AG04449 (cell line): Measurements from ENCODE around the gene ARHGEF25.
A peak's percentile ranks its signal among the peaks of the same experiment; 100 is the strongest.

Experiments
- CTCF ChIA-PET: fragments of 350-600 bp; formaldehyde crosslinking; extraction: SDS; loops from one replicate; lab custom pipeline; 2021; ENCODE audit warnings: antibody characterized with exemption; lab: Yijun Ruan, JAX
- POLR2A ChIA-PET: fragments of 400-600, 350-600 bp; formaldehyde crosslinking; extraction: SDS; loops from one replicate; lab custom pipeline; 2020; ENCODE audit warnings: antibody characterized with exemption, inconsistent platforms; lab: Yijun Ruan, JAX
- DNase-seq: peaks from one replicate; pipeline ENCODE4 v3.0.0-alpha.2; 2010; ENCODE audit warnings: low read depth, low spot score
- H3K4me3 ChIP-seq: 2 replicates; pipeline ENCODE4 v1.5.1; 2011; ENCODE audit warnings: low read depth, mild to moderate bottlenecking, control low read depth, low read length
- TF ChIP-seq, protein P1 (sequence below): IDR thresholded peaks from one replicate; pipeline ENCODE4 v1.5.1; 2011; ENCODE audit warnings: mild to moderate bottlenecking, moderate library complexity, low read length, control low read depth, inconsistent platforms; ENCODE audit not compliant: insufficient read depth; ENCODE audit errors: missing control alignments

Gene ARHGEF25

DNA sequence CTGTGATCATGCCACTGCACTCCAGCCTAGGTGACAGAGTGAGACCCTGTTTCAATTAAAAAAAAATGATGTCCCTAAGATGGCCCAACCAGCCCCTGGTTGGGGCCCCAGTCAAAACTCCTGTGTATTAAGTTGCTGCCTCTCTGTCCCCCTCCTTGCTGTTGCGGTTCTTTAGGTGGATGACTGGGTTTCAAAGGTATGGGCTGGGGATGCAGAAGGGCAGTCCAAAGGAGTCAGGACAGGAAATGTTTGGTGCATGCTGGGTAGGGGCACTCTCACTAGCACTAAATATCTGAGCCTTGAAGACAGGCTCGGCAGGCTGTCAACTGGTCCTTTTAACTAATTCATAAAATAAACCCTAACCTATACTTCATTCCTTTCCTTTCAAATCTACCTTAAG lies 32.2 kb upstream of the ARHGEF25 start:
- ChIA-PET POLR2A (no interaction called here), CTCF (interaction anchor here (8.3 to 12.4 kb wide), 3 partner anchors 16 to 53 kb away, joined by 159 to 212 read pairs (median 186); partner anchors contain the start of genes B4GALNT1 and PIP4K2C)
- DNase-seq = no peak
- no peak overlapping the region for H3K4me3 ChIP-seq
- TF ChIP-seq, protein P1, sequence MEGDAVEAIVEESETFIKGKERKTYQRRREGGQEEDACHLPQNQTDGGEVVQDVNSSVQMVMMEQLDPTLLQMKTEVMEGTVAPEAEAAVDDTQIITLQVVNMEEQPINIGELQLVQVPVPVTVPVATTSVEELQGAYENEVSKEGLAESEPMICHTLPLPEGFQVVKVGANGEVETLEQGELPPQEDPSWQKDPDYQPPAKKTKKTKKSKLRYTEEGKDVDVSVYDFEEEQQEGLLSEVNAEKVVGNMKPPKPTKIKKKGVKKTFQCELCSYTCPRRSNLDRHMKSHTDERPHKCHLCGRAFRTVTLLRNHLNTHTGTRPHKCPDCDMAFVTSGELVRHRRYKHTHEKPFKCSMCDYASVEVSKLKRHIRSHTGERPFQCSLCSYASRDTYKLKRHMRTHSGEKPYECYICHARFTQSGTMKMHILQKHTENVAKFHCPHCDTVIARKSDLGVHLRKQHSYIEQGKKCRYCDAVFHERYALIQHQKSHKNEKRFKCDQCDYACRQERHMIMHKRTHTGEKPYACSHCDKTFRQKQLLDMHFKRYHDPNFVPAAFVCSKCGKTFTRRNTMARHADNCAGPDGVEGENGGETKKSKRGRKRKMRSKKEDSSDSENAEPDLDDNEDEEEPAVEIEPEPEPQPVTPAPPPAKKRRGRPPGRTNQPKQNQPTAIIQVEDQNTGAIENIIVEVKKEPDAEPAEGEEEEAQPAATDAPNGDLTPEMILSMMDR = no peak

DNA sequence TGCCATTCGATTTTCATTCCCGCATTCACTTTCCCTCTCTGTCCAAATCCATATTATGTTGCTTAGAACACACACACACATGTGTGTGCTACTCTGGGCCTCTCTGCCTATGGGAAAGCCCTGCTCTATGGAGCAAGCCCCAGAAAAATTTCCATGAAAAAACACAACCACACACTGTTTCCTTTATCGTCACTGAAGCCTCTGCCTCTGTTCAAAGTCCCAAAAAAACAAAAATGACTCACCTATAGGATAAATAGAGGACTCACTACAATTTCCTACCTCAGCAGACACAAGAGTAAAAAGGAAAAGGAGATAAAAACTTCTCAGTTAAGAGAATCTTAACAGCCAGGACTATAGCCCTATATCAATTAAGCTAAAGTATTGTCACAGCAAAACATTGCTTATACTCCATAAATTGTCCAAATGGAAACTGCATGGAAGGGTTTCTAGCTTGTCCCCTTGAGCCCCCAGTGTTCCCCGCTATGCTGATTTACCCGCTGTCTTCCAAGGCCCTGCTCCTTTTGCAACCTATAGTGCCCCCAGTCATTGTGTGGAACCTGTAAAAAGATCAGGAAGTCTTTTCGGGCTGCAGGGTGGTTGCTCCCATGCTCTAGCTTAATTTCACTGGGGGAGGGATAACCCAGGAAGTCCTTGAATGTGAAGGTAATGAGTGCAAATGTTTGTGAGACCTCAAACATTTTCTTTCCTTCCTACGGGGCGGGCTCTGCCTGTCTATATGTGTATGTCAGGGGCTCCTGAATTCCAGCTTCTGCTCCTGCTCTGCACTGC lies 31.4 kb upstream of the ARHGEF25 start:
- POLR2A ChIA-PET = no interaction called here
- CTCF ChIA-PET = interaction anchor here (0.8 to 12.4 kb wide), 9 partner anchors 11 to 325 kb away, joined by 3 to 214 read pairs (median 113); partner anchors contain the start of genes ARHGEF25, B4GALNT1 and PIP4K2C
- no peak overlapping the region for H3K4me3 ChIP-seq
- TF ChIP-seq, protein P1 = no peak
- DNase-seq = no peak

DNA sequence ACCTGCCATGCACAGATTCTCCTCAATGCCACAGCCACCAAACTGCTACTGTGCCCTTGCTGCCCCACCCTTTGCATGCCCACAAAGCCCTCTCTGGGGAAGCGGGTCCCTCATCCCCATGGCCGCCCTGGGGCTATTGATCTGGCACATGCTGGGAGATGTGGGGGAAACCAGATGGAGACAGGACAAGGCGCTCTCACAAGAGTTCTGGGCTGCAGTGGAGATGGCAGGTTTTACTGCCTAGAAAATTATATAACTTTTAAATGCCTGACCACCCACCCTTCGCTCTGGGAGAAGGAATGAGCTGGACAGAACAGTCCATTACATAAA lies 30.8 kb upstream of the ARHGEF25 start:
- TF ChIP-seq, protein P1 = no peak
- no peak overlapping the region for H3K4me3 ChIP-seq
- DNase-seq = no peak
- POLR2A ChIA-PET = interaction anchor here (1.0 kb wide), 1 partner anchor 23 kb away, joined by 3 read pairs; no protein-coding TSS in a partner anchor
- CTCF ChIA-PET = interaction anchor here (0.8 to 12.4 kb wide), 10 partner anchors 12 to 324 kb away, joined by 3 to 214 read pairs (median 77); partner anchors contain the start of genes ARHGEF25, B4GALNT1 and PIP4K2C

DNA sequence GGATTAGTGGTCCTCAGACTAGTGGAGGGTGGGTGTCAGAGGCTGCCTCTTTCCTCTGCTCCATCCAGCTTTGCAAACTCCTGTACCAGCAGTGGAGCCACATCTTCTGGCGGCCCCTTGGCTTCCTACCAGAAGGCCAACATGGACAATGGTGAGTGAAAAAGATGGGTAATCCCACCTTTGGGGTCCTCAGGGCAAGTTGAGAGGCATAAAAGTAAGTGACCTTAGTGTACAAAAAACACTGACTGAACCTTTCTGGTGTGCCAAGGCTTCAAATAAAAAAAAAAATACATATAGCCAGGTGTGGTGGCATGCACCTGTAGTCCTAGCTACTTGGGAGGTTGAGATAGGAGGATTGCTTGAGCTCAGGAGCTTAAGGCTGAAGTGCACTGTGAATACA lies 29.4 kb upstream of the ARHGEF25 start:
- H3K4me3 ChIP-seq = no peak overlapping the region
- ChIA-PET POLR2A (no interaction called here), CTCF (interaction anchor here (0.8 to 12.4 kb wide), 16 partner anchors 13 to 324 kb away, joined by 3 to 214 read pairs (median 9); partner anchors contain the start of genes ARHGEF25, B4GALNT1, DTX3 and PIP4K2C)
- TF ChIP-seq, protein P1 = no peak
- DNase-seq = no peak

DNA sequence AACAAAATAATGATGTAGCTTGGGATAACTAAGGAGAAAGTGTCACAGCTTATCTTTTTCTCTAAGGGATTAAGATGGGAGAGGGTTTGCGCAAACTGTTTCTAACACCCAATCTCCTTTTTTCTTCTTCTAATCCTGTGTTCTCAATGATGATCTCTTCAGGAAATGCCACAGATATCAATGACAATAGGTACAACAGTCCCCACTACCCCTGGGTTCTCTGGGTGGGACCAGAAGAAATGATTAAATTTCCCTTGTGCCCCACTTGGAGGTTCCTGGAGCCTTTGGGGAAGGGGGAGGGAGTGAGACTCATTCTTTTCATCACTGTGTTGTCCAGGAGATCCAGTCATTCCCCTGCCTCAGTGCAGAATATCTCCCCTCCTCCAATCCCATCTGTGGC lies 28.8 kb upstream of the ARHGEF25 start:
- POLR2A ChIA-PET = no interaction called here
- H3K4me3 ChIP-seq = no peak overlapping the region
- DNase-seq = no peak
- TF ChIP-seq, protein P1 = no peak
- CTCF ChIA-PET = interaction anchor here (0.7 to 12.4 kb wide), 27 partner anchors 12 to 323 kb away, joined by 3 to 214 read pairs (median 9); partner anchors contain the start of genes AGAP2, ARHGEF25, B4GALNT1 and DCTN2

DNA sequence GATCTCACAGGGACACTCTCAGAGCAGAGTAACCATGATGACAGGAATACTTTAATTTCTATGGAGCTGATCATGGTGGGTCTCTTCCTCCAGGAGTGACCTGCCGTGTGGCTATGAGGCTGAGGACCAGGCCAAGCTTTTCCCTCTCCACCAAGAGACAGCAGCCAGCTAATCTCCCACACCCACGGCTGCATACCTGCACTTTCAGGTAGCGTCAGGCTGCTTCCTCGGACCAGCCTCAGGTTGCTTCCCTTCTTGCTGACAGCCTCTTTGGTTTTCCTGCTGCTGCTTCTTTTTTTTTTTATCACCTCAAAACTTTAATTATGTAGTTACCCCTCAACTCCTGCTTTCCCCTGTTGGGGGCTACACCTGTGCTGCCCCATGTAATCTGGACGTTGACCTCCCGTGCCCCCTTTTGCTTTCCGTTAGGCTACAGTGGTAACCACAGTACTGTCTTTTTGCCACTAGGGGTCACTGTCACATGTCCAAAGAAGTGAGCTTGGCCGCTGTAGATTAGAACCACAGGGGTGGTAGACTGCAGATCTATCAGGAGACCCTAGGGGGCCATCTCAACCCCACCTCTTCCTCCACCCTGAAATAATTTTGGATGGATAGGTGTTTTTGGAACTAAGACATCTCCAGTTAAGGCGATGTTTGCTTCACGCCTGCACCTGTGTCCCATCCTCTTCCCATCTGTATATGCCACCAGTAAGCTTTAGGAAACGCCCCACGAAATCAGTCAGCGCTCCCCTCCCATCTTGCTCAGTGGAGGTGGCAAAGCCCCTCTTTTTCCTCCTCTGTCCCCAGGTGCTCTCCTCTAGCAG lies 28.0 kb upstream of the ARHGEF25 start:
- POLR2A ChIA-PET = interaction anchor here (0.8 kb wide), 1 partner anchor 1439 kb away, joined by 3 read pairs; no protein-coding TSS in a partner anchor
- no peak for DNase-seq
- H3K4me3 ChIP-seq = no peak overlapping the region
- CTCF ChIA-PET = interaction anchor here (0.6 to 12.4 kb wide), 39 partner anchors 12 to 322 kb away, joined by 3 to 214 read pairs (median 6); partner anchors contain the start of genes AGAP2, ARHGEF25, B4GALNT1 and DCTN2
- TF ChIP-seq, protein P1 = peak; percentile 85
